EL (cell line): ENCODE results near the gene LYZL2.
"Not testable (repeated sequence)": the region's sequence is repeated elsewhere in the genome, so short reads cannot be mapped to it uniquely, and the experiment has no call there.

Experiments
- DNase-seq: peaks from one replicate; pipeline ENCODE4 v3.0.0-alpha.2; 2016

LYZL2 gene

GRCh38 chr10:30629653-30630052 lies at the start of gene LYZL2:
Gene LYZL2, minus strand, starts transcription at chr10:30629753. Its CDS starts 2,838 bp downstream, at chr10:30626915.
- DNase-seq: no peak

GRCh38 chr10:30677616-30678015 lies 48.1 kb upstream of the LYZL2 start:
- DNase-seq: not testable (repeated sequence)

DNA sequence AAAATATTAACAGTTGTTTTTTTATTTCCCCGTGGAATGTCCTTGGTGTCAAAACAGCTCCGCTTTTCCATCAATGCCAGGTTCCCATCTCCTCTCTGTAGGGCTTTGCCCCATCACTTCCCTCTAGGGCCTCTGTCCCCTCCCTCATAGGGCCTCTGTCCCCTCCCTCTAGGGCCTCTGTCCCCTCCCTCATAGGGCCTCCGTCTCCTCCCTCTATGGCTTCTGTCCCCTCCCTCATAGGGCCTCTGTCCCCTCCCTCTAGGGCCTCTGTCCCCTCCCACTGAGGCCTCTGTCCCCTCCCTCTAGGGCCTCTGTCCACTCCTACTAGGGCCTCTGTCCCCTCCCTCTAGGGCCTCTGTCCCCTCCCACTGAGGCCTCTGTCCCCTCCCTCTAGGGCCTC lies 47.6 kb upstream of the LYZL2 start:
- DNase-seq: not testable (repeated sequence)

- no peak for DNase-seq
These were observed 46.5 kb upstream of the LYZL2 start for GRCh38 chr10:30675791-30676718.

GRCh38 chr10:30674796-30675195 lies 45.2 kb upstream of the LYZL2 start:
- DNase-seq: no peak

GRCh38 chr10:30673262-30673661 lies 43.7 kb upstream of the LYZL2 start:
- not testable (repeated sequence) for DNase-seq

DNA sequence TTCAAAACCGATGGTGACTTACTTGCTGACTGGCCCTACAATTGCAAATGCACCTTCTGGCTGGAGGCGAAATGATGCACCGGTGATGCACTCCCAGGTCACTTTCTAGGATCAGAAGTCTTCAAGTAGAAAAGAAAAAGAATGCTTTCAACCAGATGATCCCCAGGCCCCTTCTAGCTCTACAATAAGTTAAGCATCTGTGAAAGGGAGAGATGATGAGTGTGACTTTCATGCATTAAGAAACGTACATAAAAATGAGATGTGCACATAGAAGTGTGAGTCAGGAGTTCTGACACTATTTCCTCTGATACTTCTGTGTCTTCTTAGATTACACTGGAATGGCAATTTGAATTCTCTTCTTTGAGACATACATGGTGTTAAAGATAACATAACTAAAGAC lies 42.8 kb upstream of the LYZL2 start:
- DNase-seq: not testable (repeated sequence)

DNA sequence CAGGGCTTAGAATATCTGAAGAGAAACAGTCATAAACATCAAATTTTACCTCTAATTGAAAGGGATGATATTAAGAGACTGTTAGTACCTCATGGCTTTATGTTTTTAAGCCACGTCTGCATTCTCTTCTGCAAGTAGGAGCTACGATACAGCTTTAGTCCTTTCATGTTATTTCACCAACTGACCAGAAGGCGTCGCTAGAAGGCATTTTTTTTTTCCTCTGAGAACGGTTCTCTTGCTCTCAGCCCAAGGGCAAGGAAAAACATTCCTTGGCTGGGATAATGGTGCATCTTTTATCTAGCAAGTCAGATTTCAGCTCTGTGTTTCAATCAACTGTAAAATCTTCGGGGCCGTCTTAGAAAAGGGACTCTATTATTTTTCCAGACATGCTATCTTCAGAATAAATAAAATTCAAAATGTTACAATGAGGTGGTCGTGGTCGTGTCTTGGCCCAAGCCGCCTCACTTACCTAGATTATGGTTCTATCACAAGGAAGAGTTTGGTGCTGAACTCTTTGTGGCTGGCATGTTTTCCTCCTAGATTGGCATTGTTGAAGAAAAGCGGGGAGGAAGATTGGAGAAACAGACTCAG lies 41.6 kb upstream of the LYZL2 start:
- DNase-seq: peak; percentile 79

- DNase-seq: not testable (repeated sequence)
These were observed 38.4 kb upstream of the LYZL2 start for GRCh38 chr10:30667982-30668381.

DNA sequence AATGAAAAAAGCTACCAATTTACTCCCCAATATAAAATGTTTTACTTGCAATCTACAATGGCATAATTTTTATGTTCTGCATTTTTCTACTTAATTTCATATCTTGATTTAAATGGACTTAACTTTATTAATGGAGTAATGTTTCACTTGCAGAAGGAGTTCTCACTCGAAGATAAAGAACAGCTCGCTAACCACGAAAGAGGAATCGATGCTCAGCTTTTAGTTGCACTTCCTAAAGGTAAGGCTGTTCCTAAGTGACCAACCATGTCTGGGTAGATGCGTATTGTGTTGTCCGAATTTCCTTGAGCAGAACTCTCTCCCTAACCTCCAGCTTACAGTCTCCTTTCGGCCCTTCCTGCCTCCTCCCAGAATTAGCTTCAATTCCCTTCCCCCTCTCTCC lies 33.9 kb upstream of the LYZL2 start:
- DNase-seq: not testable (repeated sequence)

- no peak for DNase-seq
These were observed 33.3 kb upstream of the LYZL2 start for GRCh38 chr10:30662814-30663213.

DNA sequence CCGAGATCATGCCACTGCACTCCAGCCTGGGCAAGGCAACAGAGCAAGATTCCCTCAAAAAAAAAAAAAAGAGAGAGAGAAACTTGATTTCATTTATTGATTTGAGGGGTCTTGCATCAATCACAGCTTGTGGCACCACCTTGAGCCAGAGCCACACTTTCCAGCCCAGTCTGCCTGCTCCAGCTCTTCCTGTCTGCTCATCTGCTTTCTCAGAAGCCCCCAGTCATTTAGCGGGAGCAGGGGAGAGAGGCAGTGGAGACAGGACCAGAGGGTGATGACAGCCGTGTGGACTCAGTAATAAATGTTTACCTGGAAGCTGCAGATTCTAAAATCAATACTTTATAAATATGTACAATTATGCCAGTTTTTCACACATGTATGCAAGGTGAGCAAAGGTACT lies 30.8 kb upstream of the LYZL2 start:
- not testable (repeated sequence) for DNase-seq

DNA sequence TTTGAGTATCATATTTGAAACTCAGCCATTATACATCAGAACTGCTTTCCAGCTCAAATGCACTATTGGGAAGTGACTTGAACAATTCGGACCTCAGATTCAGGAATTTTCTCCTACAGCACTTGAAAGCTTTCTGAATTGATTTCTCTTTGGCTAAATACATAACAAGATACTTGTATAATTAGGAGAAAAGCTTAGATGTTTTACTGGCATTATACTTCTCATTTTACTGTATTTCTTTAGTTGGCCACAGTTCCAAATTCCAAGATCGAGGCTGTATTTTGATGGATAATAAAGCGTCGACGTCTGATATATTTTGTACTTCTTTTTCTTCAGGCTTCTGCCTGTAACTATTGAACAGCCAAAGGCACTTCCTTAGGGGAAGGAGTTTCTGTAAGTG lies 26.7 kb upstream of the LYZL2 start:
- DNase-seq: no peak

DNA sequence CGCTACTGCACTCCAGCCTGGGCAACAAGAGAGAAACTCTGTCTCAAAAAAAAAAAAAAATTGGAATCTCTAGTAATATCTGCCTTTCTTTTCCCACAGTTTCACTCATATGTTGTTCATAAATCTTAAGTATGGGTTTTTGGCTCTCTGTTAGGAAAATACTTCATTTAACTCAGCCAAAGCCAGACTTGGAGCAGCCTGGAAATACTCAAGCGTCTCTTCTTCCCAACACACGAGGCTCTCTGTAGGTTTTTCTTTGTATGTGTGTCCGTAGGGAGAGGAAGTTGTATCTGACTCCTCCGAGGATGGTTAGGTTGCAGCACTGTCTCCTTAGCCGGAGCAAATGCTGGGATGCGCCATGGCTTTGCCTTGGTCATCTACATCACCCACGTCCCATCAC lies 25.4 kb upstream of the LYZL2 start:
- DNase-seq: not testable (repeated sequence)

GRCh38 chr10:30651470-30652397 lies 22.2 kb upstream of the LYZL2 start:
- DNase-seq: peak; percentile 13

DNA sequence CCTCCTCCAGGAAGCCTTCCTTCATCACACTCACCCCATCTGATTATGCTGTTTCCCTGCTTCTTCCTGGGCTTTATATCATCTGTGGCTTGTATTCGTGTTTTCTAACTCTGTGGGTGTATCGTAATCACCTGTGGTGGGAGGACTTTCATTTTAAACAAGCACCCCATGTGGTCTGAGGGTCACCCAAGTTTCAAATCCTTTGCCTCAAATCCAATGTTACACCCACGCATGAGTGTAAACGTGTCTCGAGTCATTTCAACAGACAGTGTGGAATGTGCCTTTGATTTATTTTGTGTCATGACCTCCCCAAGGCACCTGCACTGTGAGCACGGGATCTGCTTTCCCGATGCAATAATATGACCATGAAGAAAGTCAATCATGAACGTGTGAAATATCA lies 17.5 kb upstream of the LYZL2 start:
- DNase-seq: no peak

DNA sequence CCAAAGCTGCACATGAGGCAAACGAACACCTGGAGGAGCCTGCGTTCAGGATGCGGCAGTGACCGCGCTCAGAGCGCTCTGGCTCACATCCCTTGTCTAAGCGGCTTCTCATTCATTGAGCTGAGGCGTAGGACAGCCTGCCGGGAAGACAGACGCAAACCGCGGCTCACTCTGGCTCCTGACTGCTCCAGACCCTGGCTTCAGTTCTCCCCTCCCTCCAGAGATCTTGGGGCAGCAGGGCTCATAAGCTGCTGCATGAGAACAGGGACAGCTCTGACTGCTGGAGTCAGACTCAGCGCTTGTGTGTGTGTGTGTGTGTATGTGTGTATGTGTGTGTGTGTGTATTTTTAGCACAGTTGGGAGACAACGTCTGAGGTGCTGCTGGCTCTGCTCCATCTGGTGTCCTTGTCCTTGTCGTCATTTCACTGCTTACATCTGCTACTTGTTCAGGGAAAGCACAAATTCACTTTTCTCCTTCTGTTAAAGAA lies 15.8 kb upstream of the LYZL2 start:
- peak; percentile 37 for DNase-seq

- DNase-seq: peak; percentile 39
These were observed 14.9 kb upstream of the LYZL2 start for GRCh38 chr10:30644408-30644861.

DNA sequence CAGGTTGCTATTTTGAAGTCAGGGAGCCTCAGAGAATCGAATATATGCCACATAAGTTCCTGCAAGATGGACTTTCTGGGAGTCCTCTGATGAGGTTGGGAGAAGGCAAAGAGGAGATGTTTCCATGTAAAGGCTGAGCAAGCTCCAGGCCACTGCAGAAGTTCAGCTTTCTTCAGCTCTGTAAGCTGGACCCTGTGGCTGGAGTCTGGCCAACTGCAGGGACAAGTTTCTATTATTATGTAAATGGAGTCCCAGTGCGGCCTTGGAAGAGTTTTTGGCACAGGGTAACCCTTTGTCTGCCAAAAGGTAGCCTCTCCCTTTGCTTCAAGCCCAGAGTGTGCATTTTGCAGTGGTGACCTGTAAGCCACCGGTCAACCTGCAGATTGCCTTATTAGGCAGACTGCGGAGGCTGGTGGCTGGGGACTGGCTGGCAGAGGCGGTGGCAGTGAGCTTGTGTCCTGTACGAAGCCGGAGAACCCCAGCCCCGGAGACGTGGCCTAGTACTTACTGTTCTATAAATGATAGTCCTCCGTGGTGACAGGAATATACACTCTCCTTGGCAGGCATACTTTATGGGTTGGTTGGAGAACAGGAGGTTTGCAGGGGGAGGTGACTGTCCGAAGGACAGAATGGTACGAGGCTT lies 14.1 kb upstream of the LYZL2 start:
- not testable (repeated sequence) for DNase-seq

- not testable (repeated sequence) for DNase-seq
These were observed 13.3 kb upstream of the LYZL2 start for GRCh38 chr10:30642856-30643255.

DNA sequence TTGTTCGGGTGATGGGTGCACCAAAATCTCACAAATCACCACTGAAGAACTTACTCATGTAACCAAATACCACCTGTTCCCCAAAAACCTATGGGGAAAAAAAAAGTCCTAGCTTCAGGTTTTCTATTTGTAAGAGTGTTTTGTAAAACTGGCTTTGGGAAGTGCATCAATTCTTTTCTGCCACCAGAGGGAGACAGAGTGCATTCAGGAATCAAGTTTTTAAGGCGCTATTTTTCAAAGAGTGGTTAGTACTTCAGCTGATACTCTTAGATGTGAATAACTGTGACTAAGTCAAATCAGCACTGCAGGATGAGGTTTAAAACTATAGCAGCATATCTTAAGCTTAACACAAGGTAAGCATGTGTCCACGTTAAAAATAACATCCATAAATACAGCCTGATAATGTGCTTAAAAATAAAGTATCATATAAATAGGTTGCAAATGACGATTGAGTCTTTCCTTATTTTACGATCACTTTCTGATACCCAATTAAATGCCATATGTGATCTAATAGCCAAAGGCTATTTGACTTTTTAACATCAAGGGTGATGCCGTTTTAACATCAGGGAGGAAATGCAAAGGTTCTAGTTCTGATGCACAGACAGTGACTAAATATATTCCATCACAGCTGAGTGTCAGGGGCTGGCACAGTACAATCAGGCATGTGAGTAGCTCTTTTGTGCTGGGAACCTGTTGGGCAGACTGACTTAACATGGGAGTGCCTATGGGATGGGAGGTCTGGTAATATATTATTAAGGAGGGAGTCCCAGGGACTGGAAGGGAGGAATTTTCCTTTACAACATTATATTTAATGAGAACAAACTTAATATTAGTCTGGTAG lies 10.6 kb upstream of the LYZL2 start:
- DNase-seq: peak; percentile 64
